GM19468 (cell line): ENCODE results near the gene GPR180.

Experiments used
- ATAC-seq: cut with Tn5 transposase; IDR thresholded peaks from one replicate; pipeline ENCODE4 v1.9.1; 2021; ENCODE audit warnings: mild to moderate bottlenecking, moderate library complexity, moderate number of reproducible peaks; ENCODE audit not compliant: unreplicated experiment; ENCODE audit errors: extremely low read depth

Gene GPR180

GRCh38 chr13:94682229-94682628, 80.6 kb downstream of the GPR180 start:
- ATAC-seq = no peak

GRCh38 chr13:94683409-94683808, 81.8 kb downstream of the GPR180 start:
- ATAC-seq = no peak
